COLO829 (cell line): ENCODE measurements around the gene TMEM163.
"Not testable (repeated sequence)": the region's sequence is repeated elsewhere in the genome, so short reads cannot be mapped to it uniquely, and the experiment has no call there.

ENCODE experiments used
- DNase-seq: peaks from one replicate; pipeline ENCODE4 v3.0.0; 2012; ENCODE audit warnings: low spot score

TMEM163 gene

GRCh38 chr2:134621939-134622705 is 96.7 kb downstream of the TMEM163 start:
- no peak for DNase-seq

- DNase-seq = no peak
These were observed 99.5 kb downstream of the TMEM163 start for GRCh38 chr2:134619250-134619649.

GRCh38 chr2:134615480-134615879 is 103.3 kb downstream of the TMEM163 start:
- DNase-seq = not testable (repeated sequence)

GRCh38 chr2:134611316-134611715 is 107.5 kb downstream of the TMEM163 start:
- no peak for DNase-seq

GRCh38 chr2:134610871-134611270 is 107.9 kb downstream of the TMEM163 start:
- no peak for DNase-seq

- no peak for DNase-seq
These were observed 108.8 kb downstream of the TMEM163 start for GRCh38 chr2:134609924-134610513.

GRCh38 chr2:134603966-134604365 is 114.8 kb downstream of the TMEM163 start:
- DNase-seq = no peak

GRCh38 chr2:134602666-134603065 is 116.1 kb downstream of the TMEM163 start:
- no peak for DNase-seq

GRCh38 chr2:134601264-134601663 is 117.5 kb downstream of the TMEM163 start:
- DNase-seq = no peak

GRCh38 chr2:134600208-134600607 is 118.6 kb downstream of the TMEM163 start:
- no peak for DNase-seq

GRCh38 chr2:134599236-134599635 is 119.6 kb downstream of the TMEM163 start:
- DNase-seq = no peak

GRCh38 chr2:134594399-134594798 is 124.4 kb downstream of the TMEM163 start:
- no peak for DNase-seq

GRCh38 chr2:134593519-134593918 is 125.3 kb downstream of the TMEM163 start:
- DNase-seq = no peak

GRCh38 chr2:134592377-134592776 is 126.4 kb downstream of the TMEM163 start:
- no peak for DNase-seq

GRCh38 chr2:134591526-134591925 is 127.3 kb downstream of the TMEM163 start:
- DNase-seq = no peak

GRCh38 chr2:134590679-134591078 is 128.1 kb downstream of the TMEM163 start:
- no peak for DNase-seq

- not testable (repeated sequence) for DNase-seq
These were observed 129.4 kb downstream of the TMEM163 start for GRCh38 chr2:134589171-134590083.

- DNase-seq = no peak
These were observed 130.2 kb downstream of the TMEM163 start for GRCh38 chr2:134588556-134588955.

- no peak for DNase-seq
These were observed 132.4 kb downstream of the TMEM163 start for GRCh38 chr2:134586326-134586965.

GRCh38 chr2:134583997-134584520 is 134.7 kb downstream of the TMEM163 start:
- DNase-seq = no peak

GRCh38 chr2:134583462-134583861 is 135.3 kb downstream of the TMEM163 start:
- no peak for DNase-seq

- no peak for DNase-seq
These were observed 136.3 kb downstream of the TMEM163 start for GRCh38 chr2:134582547-134582899.
